Esophagus muscularis mucosa (tissue), 4 donors: ENCODE data around the gene RPL13A.

Source experiments
- CTCF ChIP-seq, 3 experiments: fragments of 200-600 bp in 2 of 3; fragments of 450-650 bp in 1 of 3; sonication (generic) in 2 of 3; IDR thresholded peaks; one replicate each; pipeline ENCODE4 v1.5.1; 2017 to 2019; ENCODE audit warnings: antibody characterized with exemption in 3 of 3, mild to moderate bottlenecking in 2 of 3, moderate library complexity in 1 of 3
- EP300 ChIP-seq: sonication (generic); formaldehyde crosslinking; IDR thresholded peaks from one replicate; pipeline ENCODE4 v1.6.1; 2017; ENCODE audit warnings: antibody characterized with exemption
- POLR2AphosphoS5 ChIP-seq, 2 donors: sonication (generic); formaldehyde crosslinking; IDR thresholded peaks; one replicate each; pipeline ENCODE4 v1.6.1; 2017; ENCODE audit warnings: antibody characterized with exemption in 2 of 2

DNA sequence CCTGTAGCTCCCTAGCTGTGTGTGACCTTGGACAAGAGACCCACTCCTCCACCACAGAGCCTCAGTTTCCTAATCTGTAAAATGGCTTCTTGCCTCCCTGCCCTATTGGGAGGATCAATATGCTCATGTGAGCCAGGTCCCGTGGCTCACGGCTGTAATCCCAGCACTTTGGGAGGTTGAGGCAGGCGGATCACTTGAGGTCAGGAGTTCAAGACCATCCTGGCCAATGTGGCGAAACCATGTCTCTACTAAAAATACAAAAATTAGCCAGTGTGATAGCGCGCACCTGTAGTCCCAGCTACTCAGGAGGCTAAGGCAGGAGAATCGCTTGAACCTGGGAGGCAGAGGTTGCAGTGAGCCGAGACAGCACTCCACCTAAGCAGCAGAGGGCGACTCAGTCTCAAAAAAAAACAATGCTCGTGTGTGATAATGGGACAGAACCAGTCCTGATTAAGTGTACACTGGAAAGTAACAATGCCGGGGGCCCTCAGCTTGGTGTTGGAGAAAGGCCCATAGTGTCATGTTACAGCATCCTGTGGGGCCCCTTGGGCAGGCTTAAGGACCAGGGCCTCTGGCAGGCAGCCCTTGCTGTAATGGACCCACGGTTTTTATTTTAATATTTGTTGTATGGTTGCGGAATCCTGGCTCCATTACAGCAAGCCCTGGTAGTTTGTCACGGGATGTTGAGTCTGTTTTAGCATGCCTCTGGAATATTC, 15.6 kb downstream of the RPL13A start:
- TF ChIP-seq CTCF (IDR thresholded peaks at IDR 0.05): peak; percentile 54 to 75 (median 69)
- TF ChIP-seq EP300: no peak
- peak in 1 of 2 donors; percentile 17 for TF ChIP-seq POLR2AphosphoS5 (IDR thresholded peaks at IDR 0.05)
